Naive thymus-derived CD8-positive, alpha-beta T cell (primary cell): ENCODE results near the gene TMEM232. TPM values are rescaled to one million over a fixed set of nuclear protein-coding genes. Genes with fewer than 3 reads are reported as not detected.
A peak's percentile ranks its signal among the peaks of the same experiment; 100 is the strongest.

Experiments
- ATAC-seq, 2 donors: fragments of 150-1000 bp; cut with Tn5 transposase in 1 of 2; sonication (Bioruptor Pico), chemical (Tn5 transposase) in 1 of 2; 1 replicate in 1 of 2; 2 replicates in 1 of 2; pipeline ENCODE4 v1.10.0; 2021; ENCODE audit warnings: mild to moderate bottlenecking in 2 of 2, moderate library complexity in 2 of 2
- POLR2A ChIA-PET: fragments of 350-600 bp; sonication (Branson Sonifier 250); formaldehyde crosslinking; loops from one replicate; lab custom pipeline; 2021; ENCODE audit warnings: antibody characterized with exemption; lab: Charles Lee
- DNase-seq, 10 donors: peaks; one replicate each; pipeline versions ENCODE4 v3.0.0 to v3.0.0-alpha.2; 2020 to 2022
- H3K27ac Mint-ChIP-seq, 10 donors: one replicate each; pipeline ENCODE4 v1.8.0; 2020 to 2022; ENCODE audit warnings: mild to moderate bottlenecking in 10 of 10, mixed read lengths in 10 of 10, moderate library complexity in 4 of 10, inconsistent platforms in 1 of 10
- H3K27me3 Mint-ChIP-seq, 5 donors: one replicate each; pipeline ENCODE4 v1.8.0; 2021 to 2022; ENCODE audit warnings: mixed read lengths in 5 of 5
- H3K36me3 Mint-ChIP-seq, 3 donors: one replicate each; pipeline ENCODE4 v1.8.0; 2020 to 2022; ENCODE audit warnings: mixed read lengths in 3 of 3, mild to moderate bottlenecking in 2 of 3, inconsistent platforms in 1 of 3
- H3K4me1 Mint-ChIP-seq, 4 donors: one replicate each; pipeline ENCODE4 v1.8.0; 2021 to 2022; ENCODE audit warnings: mixed read lengths in 4 of 4
- H3K4me3 Mint-ChIP-seq, 10 donors: one replicate each; pipeline ENCODE4 v1.8.0; 2020 to 2022; ENCODE audit warnings: mild to moderate bottlenecking in 10 of 10, mixed read lengths in 10 of 10, moderate library complexity in 6 of 10, inconsistent platforms in 1 of 10
- H3K9me3 Mint-ChIP-seq, 9 donors: one replicate each; pipeline ENCODE4 v1.8.0; 2020 to 2022; ENCODE audit warnings: mixed read lengths in 9 of 9, mild to moderate bottlenecking in 3 of 9, inconsistent platforms in 1 of 9, moderate library complexity in 1 of 9
- polyA plus RNA-seq, 3 donors: library from polyadenylated mRNA; unstranded; fragments of 300-500 nt; fragmentation: Illumina TruSeq; gene quantifications; one replicate each; pipeline ENCODE4 v1.2.3, GENCODE V29; 2021
- total RNA-seq, 8 experiments: library from RNA in 2 of 8; stranded (reverse) in 2 of 8; gene quantifications; one replicate each; pipeline ENCODE4 v1.2.3 and lab custom pipeline; 2021 to 2026

The TMEM232 gene
- total and polyA plus RNA-seq, 5 experiments from 2014 or later = 0.88 to 2.6 (median 1.4) TPM; not detected in 1

GRCh38 chr5:110611817-110612216, 114.7 kb downstream of the TMEM232 start:
- no peak for DNase-seq
- Mint-ChIP-seq H3K4me1 (no peaks in the 10 kb centered on the region), H3K27ac (no peak overlapping the region)

GRCh38 chr5:110594866-110595265, 131.6 kb downstream of the TMEM232 start:
- no peak for DNase-seq
- Mint-ChIP-seq H3K9me3 (peaks cover 0 to 17% (median 6%) of the 10 kb centered on the region in 9 donors), H3K4me1 (no peaks in the 10 kb centered on the region), H3K4me3 (no peak overlapping the region), H3K27ac (no peak overlapping the region), H3K27me3 (peaks cover 0 to 10% (median 3%) of the 10 kb centered on the region in 5 donors), H3K36me3 (peaks cover 3 to 13% (median 5%) of the 10 kb centered on the region in 3 donors)
- ATAC-seq = no peak
- POLR2A ChIA-PET = interaction anchor here (0.6 kb wide), 1 partner anchor 1003 kb away, joined by 3 read pairs; no protein-coding TSS in a partner anchor

More at GRCh38 chr5:110611817-110612216, 114.7 kb downstream of the TMEM232 start:
- Mint-ChIP-seq H3K36me3 (peaks cover 0 to 6% (median 0%) of the 10 kb centered on the region in 3 donors), H3K4me3 (no peak overlapping the region), H3K27me3 (peaks cover 2 to 9% (median 4%) of the 10 kb centered on the region in 5 donors), H3K9me3 (peaks cover 0 to 11% (median 5%) of the 10 kb centered on the region in 9 donors)
- POLR2A ChIA-PET = no interaction called here
- ATAC-seq = no peak

GRCh38 chr5:110590187-110590586, 136.3 kb downstream of the TMEM232 start:
- DNase-seq (peak in 2 of 10 donors; percentile 8 to 12), ATAC-seq (peak in 1 of 2 donors; percentile 39)
- Mint-ChIP-seq H3K27me3 (peaks cover 0 to 8% (median 3%) of the 10 kb centered on the region in 5 donors), H3K4me1 (no peaks in the 10 kb centered on the region), H3K9me3 (peaks cover 0 to 8% (median 0%) of the 10 kb centered on the region in 9 donors), H3K27ac (peak overlapping the region in 1 of 10 donors; percentile 63), H3K4me3 (no peak overlapping the region), H3K36me3 (peaks cover 0 to 3% (median 0%) of the 10 kb centered on the region in 3 donors)
- POLR2A ChIA-PET = no interaction called here

- POLR2A ChIA-PET = no interaction called here
- Mint-ChIP-seq H3K4me1 (no peaks in the 10 kb centered on the region), H3K27me3 (peaks cover 0 to 7% (median 3%) of the 10 kb centered on the region in 5 donors), H3K9me3 (no peaks in the 10 kb centered on the region), H3K27ac (no peak overlapping the region), H3K4me3 (no peak overlapping the region), H3K36me3 (no peaks in the 10 kb centered on the region)
- no peak for DNase-seq
- no peak for ATAC-seq
These were observed 138.0 kb downstream of the TMEM232 start for GRCh38 chr5:110588286-110588980.

- no peak overlapping the region for H3K27ac Mint-ChIP-seq
- H3K4me3 Mint-ChIP-seq = no peak overlapping the region
- DNase-seq = no peak
- POLR2A ChIA-PET = no interaction called here
- H3K4me1 Mint-ChIP-seq = no peaks in the 10 kb centered on the region
- peaks cover 4 to 12% (median 6%) of the 10 kb centered on the region in 5 donors for H3K27me3 Mint-ChIP-seq
- H3K9me3 Mint-ChIP-seq = peaks cover 0 to 11% (median 0%) of the 10 kb centered on the region in 9 donors
- no peak for ATAC-seq
- H3K36me3 Mint-ChIP-seq = peaks cover 0 to 5% (median 0%) of the 10 kb centered on the region in 3 donors
These were observed 145.8 kb downstream of the TMEM232 start for GRCh38 chr5:110580625-110581024.

- Mint-ChIP-seq H3K9me3 (peaks cover 0 to 11% (median 2%) of the 10 kb centered on the region in 9 donors), H3K36me3 (peaks cover 0 to 5% (median 1%) of the 10 kb centered on the region in 3 donors), H3K4me3 (no peak overlapping the region), H3K27me3 (peaks cover 0 to 23% (median 2%) of the 10 kb centered on the region in 5 donors), H3K4me1 (no peaks in the 10 kb centered on the region), H3K27ac (no peak overlapping the region)
- DNase-seq (no peak), ATAC-seq (no peak)
- POLR2A ChIA-PET = no interaction called here
These were observed 153.7 kb downstream of the TMEM232 start for GRCh38 chr5:110572729-110573128.

GRCh38 chr5:110562191-110562590, 164.3 kb downstream of the TMEM232 start:
- H3K4me1 Mint-ChIP-seq = no peaks in the 10 kb centered on the region
- H3K36me3 Mint-ChIP-seq = peaks cover 0 to 12% (median 6%) of the 10 kb centered on the region in 3 donors
- peaks cover 0 to 8% (median 0%) of the 10 kb centered on the region in 9 donors for H3K9me3 Mint-ChIP-seq
- no peak overlapping the region for H3K27ac Mint-ChIP-seq
- ATAC-seq = no peak
- peaks cover 0 to 7% (median 4%) of the 10 kb centered on the region in 5 donors for H3K27me3 Mint-ChIP-seq
- POLR2A ChIA-PET = no interaction called here
- no peak overlapping the region for H3K4me3 Mint-ChIP-seq
- DNase-seq = no peak

- H3K9me3 Mint-ChIP-seq = peaks cover 0 to 3% (median 0%) of the 10 kb centered on the region in 9 donors
These were observed 165.0 kb downstream of the TMEM232 start for GRCh38 chr5:110561510-110561909.

GRCh38 chr5:110549301-110549700, 177.2 kb downstream of the TMEM232 start:
- no peaks in the 10 kb centered on the region for H3K4me1 Mint-ChIP-seq
- no peaks in the 10 kb centered on the region for H3K27me3 Mint-ChIP-seq
- peaks cover 0 to 27% (median 4%) of the 10 kb centered on the region in 9 donors for H3K9me3 Mint-ChIP-seq
- H3K27ac Mint-ChIP-seq = no peak overlapping the region
- no peaks in the 10 kb centered on the region for H3K36me3 Mint-ChIP-seq
- DNase-seq (no peak), ATAC-seq (no peak)
- H3K4me3 Mint-ChIP-seq = no peak overlapping the region
- POLR2A ChIA-PET = no interaction called here

More at GRCh38 chr5:110561510-110561909, 165.0 kb downstream of the TMEM232 start:
- Mint-ChIP-seq H3K27me3 (peaks cover 0 to 4% (median 3%) of the 10 kb centered on the region in 5 donors), H3K4me1 (no peaks in the 10 kb centered on the region), H3K27ac (no peak overlapping the region), H3K36me3 (peaks cover 0 to 8% (median 2%) of the 10 kb centered on the region in 3 donors), H3K4me3 (no peak overlapping the region)
- no peak for DNase-seq
- POLR2A ChIA-PET = no interaction called here
- ATAC-seq = no peak

- H3K27ac Mint-ChIP-seq = no peak overlapping the region
- no peaks in the 10 kb centered on the region for H3K36me3 Mint-ChIP-seq
- no peak for DNase-seq
- POLR2A ChIA-PET = no interaction called here
- H3K27me3 Mint-ChIP-seq = no peaks in the 10 kb centered on the region
- ATAC-seq = no peak
- H3K4me1 Mint-ChIP-seq = no peaks in the 10 kb centered on the region
- no peak overlapping the region for H3K4me3 Mint-ChIP-seq
- peaks cover 0 to 20% (median 2%) of the 10 kb centered on the region in 9 donors for H3K9me3 Mint-ChIP-seq
These were observed 178.3 kb downstream of the TMEM232 start for GRCh38 chr5:110548171-110548570.

- POLR2A ChIA-PET = no interaction called here
- ATAC-seq = no peak
- Mint-ChIP-seq H3K27ac (no peak overlapping the region), H3K4me1 (no peaks in the 10 kb centered on the region), H3K36me3 (no peaks in the 10 kb centered on the region), H3K9me3 (peaks cover 0 to 14% (median 0%) of the 10 kb centered on the region in 9 donors), H3K4me3 (no peak overlapping the region), H3K27me3 (peaks cover 0 to 3% (median 0%) of the 10 kb centered on the region in 5 donors)
- DNase-seq = no peak
These were observed 179.0 kb downstream of the TMEM232 start for GRCh38 chr5:110547495-110547894.

GRCh38 chr5:110545716-110546115, 180.8 kb downstream of the TMEM232 start:
- Mint-ChIP-seq H3K27me3 (peaks cover 0 to 3% (median 0%) of the 10 kb centered on the region in 5 donors), H3K4me3 (no peak overlapping the region), H3K36me3 (no peaks in the 10 kb centered on the region), H3K4me1 (no peaks in the 10 kb centered on the region), H3K9me3 (no peaks in the 10 kb centered on the region), H3K27ac (no peak overlapping the region)
- no peak for ATAC-seq
- DNase-seq = no peak
- POLR2A ChIA-PET = no interaction called here

- Mint-ChIP-seq H3K27me3 (peaks cover 0 to 3% (median 0%) of the 10 kb centered on the region in 5 donors), H3K4me3 (no peak overlapping the region), H3K4me1 (no peaks in the 10 kb centered on the region), H3K27ac (no peak overlapping the region), H3K9me3 (no peaks in the 10 kb centered on the region), H3K36me3 (no peaks in the 10 kb centered on the region)
- POLR2A ChIA-PET = no interaction called here
- no peak for ATAC-seq
- no peak for DNase-seq
These were observed 181.9 kb downstream of the TMEM232 start for GRCh38 chr5:110544603-110545002.
